Fibroblast of pulmonary artery (primary cell): ENCODE measurements around the gene TCF4.

Source experiments
- DNase-seq: peaks from one replicate; pipeline ENCODE4 v3.0.0-alpha.2; 2010; ENCODE audit warnings: low read depth
- H3K4me3 ChIP-seq: replicated peaks from 2 replicates; pipeline ENCODE4 v1.5.1; 2011; ENCODE audit warnings: low read depth, mild to moderate bottlenecking, control low read depth, low read length, moderate library complexity
- TF ChIP-seq, protein P1 (sequence below): IDR thresholded peaks from 2 replicates; pipeline ENCODE4 v1.5.1; 2011; ENCODE audit warnings: mild to moderate bottlenecking, control low read depth, low read length, inconsistent platforms; ENCODE audit errors: missing control alignments

TCF4 gene

DNA sequence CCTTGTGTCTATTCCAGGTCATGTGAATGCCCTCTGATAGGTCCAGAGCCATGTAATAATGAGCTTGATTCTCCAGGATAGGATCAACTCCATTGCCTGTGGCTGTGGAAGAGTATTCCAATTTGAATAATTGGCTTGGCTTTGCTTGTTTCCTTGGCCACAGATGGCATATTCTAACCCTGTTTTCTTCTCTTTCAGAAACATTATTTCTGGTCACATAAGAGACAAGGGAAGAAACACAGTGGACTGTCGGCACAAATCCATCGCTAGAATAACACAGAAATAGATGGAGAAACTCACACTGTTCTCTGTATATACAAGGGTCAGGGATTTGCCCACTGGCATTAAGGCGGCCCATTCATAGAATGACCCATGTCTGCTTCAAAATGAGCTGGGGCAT is 350.3 kb downstream of the TCF4 start:
- TF ChIP-seq, protein P1, sequence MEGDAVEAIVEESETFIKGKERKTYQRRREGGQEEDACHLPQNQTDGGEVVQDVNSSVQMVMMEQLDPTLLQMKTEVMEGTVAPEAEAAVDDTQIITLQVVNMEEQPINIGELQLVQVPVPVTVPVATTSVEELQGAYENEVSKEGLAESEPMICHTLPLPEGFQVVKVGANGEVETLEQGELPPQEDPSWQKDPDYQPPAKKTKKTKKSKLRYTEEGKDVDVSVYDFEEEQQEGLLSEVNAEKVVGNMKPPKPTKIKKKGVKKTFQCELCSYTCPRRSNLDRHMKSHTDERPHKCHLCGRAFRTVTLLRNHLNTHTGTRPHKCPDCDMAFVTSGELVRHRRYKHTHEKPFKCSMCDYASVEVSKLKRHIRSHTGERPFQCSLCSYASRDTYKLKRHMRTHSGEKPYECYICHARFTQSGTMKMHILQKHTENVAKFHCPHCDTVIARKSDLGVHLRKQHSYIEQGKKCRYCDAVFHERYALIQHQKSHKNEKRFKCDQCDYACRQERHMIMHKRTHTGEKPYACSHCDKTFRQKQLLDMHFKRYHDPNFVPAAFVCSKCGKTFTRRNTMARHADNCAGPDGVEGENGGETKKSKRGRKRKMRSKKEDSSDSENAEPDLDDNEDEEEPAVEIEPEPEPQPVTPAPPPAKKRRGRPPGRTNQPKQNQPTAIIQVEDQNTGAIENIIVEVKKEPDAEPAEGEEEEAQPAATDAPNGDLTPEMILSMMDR: no peak
- no peak overlapping the region for H3K4me3 ChIP-seq
- DNase-seq: no peak

DNA sequence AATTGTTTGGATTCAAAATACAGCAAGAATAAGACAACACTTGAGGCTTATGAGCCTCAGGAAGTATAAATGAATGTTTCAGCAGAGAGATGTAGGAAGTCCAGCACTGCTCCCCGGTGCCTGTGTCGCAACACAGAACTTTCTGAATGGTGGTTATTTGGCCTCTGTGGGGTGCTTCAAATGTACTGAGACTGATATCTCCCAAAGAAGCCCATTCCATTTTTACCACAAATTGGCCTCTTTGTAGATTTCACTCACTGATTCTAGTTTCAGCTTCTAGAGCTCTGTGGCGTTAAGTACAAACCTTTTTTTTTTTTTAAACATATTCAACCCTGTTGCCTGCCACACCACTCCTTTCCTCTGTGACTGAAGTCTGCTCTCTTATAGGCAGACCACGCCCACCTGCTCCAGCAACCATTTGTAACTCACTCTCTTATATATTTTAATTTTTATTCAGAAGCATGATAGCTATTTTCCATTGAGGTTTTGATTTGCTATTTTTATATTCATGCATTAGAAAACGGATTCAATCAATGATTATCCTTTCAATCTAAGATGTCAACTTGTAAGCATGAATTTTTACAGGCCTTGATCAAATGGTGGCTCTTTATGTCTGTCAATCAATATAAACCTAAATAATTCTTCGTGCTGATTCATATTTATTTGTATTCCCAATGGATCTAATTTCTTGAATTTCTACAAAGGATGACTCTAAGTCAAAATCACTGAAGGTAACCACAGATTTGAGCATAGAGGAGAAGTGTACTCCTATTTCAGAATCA is 351.7 kb downstream of the TCF4 start:
- TF ChIP-seq, protein P1: no peak
- DNase-seq: peak; percentile 65
- H3K4me3 ChIP-seq: no peak overlapping the region

DNA sequence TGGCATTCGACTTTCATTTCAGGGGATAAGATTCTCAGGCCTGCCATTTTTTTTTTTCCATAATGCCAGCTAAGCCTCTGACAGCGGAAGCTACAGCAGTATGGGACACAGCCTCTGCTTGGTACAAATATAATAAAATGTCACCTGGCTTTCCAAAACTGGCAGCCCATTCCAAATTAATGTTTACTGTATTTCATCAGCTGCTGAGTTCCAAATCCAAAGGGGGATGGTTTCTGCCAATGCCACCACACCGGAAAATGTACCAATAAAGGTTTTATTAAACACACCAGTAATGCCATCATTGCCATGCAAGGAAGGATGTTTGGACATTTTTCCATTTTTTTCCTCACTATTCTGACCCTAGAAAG is 352.9 kb downstream of the TCF4 start:
- TF ChIP-seq, protein P1: no peak
- no peak overlapping the region for H3K4me3 ChIP-seq
- no peak for DNase-seq

DNA sequence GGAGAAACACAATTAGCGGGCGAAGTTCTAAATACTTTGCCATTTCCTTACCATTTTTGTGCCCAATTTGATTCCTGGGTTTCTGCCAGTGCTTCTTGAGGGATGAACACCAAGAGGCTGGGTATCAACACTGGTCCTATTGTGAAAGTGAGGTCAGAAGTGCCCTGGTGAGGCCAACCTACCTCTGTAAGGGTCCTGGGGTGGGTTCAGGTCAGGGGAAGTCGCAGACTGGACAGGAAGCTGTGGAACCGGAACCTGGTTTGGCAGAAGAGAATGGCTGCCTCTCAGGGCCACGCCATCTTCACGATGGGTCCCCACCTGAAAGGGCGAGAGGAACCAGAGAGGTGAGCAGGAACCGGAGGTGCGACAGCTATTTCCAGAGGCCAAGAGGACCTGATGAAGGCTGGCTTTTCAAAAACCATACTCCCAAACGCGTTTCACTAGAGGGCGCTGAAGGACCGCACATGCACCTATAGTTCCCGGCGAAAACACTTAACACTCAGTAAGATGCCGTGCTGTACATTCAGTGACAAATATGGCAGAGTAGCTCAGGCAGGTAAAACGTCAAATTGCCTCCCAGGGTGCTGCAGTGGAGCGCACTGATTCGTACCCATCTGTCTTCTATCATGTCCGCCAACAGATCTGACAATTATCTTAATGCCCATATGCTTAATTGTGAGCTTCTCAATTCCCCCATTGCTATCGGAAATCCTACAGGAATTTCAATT is 353.5 kb downstream of the TCF4 start:
- TF ChIP-seq, protein P1: peak; percentile 85
- H3K4me3 ChIP-seq: no peak overlapping the region

DNA sequence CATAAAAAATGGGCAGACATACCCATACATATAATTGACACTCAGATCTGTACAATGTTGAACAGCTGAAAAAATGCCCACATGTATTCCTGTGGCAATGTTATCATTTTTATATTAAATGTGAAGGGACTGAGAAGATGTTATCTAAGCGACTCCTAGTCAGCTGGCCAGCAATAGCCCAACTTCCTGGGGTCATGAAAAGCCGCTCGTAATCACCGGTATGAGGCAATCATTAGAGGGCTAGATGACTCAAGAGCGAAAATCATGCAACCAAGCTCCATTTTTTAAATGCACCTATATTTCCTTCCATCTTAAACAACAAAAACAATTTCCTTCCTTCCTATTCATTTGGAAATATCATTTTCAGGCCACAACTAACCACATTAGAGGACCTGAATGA is 354.1 kb downstream of the TCF4 start:
- peak; percentile 69 for DNase-seq
- TF ChIP-seq, protein P1: no peak
- H3K4me3 ChIP-seq: no peak overlapping the region

More for the DNA sequence above, 353.5 kb downstream of the TCF4 start:
- DNase-seq: peak; percentile 87

DNA sequence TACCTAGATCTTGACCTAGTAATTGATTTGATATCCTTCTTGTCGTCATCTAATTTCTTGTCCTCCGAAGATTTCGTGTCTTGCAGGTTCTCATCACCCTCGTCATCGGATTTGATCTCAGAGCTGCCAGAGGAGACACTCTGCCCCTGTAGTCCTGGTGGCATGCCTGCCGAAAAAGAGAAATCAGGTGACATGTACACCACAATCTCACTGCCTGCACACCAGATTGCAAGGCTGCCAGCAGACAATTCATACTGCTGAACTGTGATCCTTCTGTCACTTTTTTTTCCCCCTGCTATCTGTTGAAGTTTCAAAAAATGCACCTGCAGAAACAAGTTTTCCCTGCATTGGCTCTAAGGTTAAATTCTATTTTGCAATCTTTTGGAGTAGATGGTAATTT is 355.5 kb downstream of the TCF4 start:
- H3K4me3 ChIP-seq: no peak overlapping the region
- no peak for DNase-seq

More for the DNA sequence above, 355.5 kb downstream of the TCF4 start:
- TF ChIP-seq, protein P1: no peak
